Sigmoid colon (tissue), 7 donors: ENCODE measurements around the gene DCAF8L1. TPM values are rescaled to one million over a fixed set of nuclear protein-coding genes. Genes with fewer than 3 reads are reported as not detected.
"Not testable (repeated sequence)": the region's sequence is repeated elsewhere in the genome, so short reads cannot be mapped to it uniquely, and the experiment has no call there.

Experiments used
- DNase-seq: peaks from one replicate; pipeline ENCODE4 v3.0.0-alpha.2; 2019
- H3K27ac ChIP-seq, 4 donors: fragments of 200-600 bp; sonication (generic); one replicate each; pipeline ENCODE4 v1.5.1; 2016 to 2019; ENCODE audit warnings: mild to moderate bottlenecking in 1 of 4
- H3K27me3 ChIP-seq, 3 donors: fragments of 200-600 bp; sonication (generic); one replicate each; pipeline ENCODE4 v1.5.1; 2019; ENCODE audit warnings: mild to moderate bottlenecking in 1 of 3
- H3K36me3 ChIP-seq, 4 donors: fragments of 200-600 bp; sonication (generic); one replicate each; pipeline ENCODE4 v1.5.1; 2016 to 2019
- H3K4me1 ChIP-seq, 4 donors: fragments of 200-600 bp; sonication (generic); one replicate each; pipeline ENCODE4 v1.5.1; 2017 to 2019
- H3K4me3 ChIP-seq, 4 donors: fragments of 200-600 bp; sonication (generic); one replicate each; pipeline ENCODE4 v1.5.1; 2017 to 2019; ENCODE audit warnings: mild to moderate bottlenecking in 2 of 4, moderate library complexity in 1 of 4
- H3K9me3 ChIP-seq, 4 donors: fragments of 200-600 bp in 3 of 4; sonication (generic) in 3 of 4; one replicate each; pipeline versions ENCODE4 v1.5.1 to v1.6.1; 2013 to 2019
- EP300 ChIP-seq, 4 donors: sonication (generic); formaldehyde crosslinking; IDR thresholded peaks; one replicate each; pipeline ENCODE4 v1.6.1; 2017; ENCODE audit warnings: antibody characterized with exemption in 4 of 4
- POLR2A ChIP-seq, 2 donors: fragments of 450-650 bp; IDR thresholded peaks; one replicate each; pipeline ENCODE4 v1.6.1; 2016; ENCODE audit warnings: antibody characterized with exemption in 2 of 2, mild to moderate bottlenecking in 2 of 2, moderate library complexity in 2 of 2
- POLR2AphosphoS5 ChIP-seq, 4 donors: sonication (generic); formaldehyde crosslinking; IDR thresholded peaks; one replicate each; pipeline ENCODE4 v1.6.1; 2017; ENCODE audit warnings: antibody characterized with exemption in 4 of 4
- WGBS, 2 donors: extraction: QIAGEN DNeasy Blood & Tissue Kit; methylation state at CpG; one replicate each; pipeline ENCODE4 v1.1.7; 2013; 5-methylcytosine and 5-hydroxymethylcytosine counted together
- intact Hi-C: fragments of 100-400 bp; cut with DNase I; formaldehyde crosslinking; loops from one replicate; pipeline ENCODE4 v1.15.1; 2023
- polyA plus RNA-seq, 3 donors: library from polyadenylated mRNA; stranded (reverse); fragments of 200-250 nt; gene quantifications; one replicate each; pipeline ENCODE4 v1.2.3, GENCODE V29; 2013
- total RNA-seq, 4 donors: library from RNA; depleted of rRNA; stranded (reverse); fragments of >200 nt; gene quantifications; one replicate each; pipeline ENCODE4 v1.1.0, GENCODE V29; 2016
- TF ChIP-seq, protein P1 (sequence below), 4 experiments: fragments of 450-650 bp in 3 of 4; fragments of 200-600 bp in 1 of 4; IDR thresholded peaks; one replicate each; pipeline ENCODE4 v1.5.1; 2016 to 2019; ENCODE audit warnings: antibody characterized with exemption in 4 of 4, mild to moderate bottlenecking in 3 of 4, moderate library complexity in 2 of 4
- donor health status: healthy with polysubstance abuse.
- donor health status: Bipolar disorder and iron deficiency.
- donor health status: healthy.

Gene DCAF8L1
- total and polyA plus RNA-seq, 7 donors: not detected

DNA sequence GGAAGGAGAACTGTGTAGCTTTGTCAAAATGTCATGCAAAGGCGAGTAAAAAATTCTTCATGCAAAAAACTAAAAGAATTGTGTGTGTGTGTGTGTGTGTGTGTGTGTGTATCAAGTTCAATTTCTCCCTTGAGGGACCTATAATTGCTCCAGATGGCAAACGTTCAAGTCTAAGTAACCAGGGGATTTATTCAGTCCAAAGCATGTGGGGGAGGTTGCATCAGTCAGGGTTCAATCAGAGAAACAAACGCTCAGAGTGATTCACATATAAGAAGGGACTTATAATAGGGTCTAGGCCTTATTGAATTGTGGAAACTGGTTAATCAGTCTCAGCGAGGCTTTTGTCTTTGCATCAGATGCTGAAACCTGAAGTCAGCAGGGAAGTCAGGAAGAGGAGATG, 5.0 kb downstream of the DCAF8L1 start:
- Histone ChIP-seq H3K27ac (no peak overlapping the region), H3K9me3 (no peaks in the 10 kb centered on the region), H3K27me3 (no peaks in the 10 kb centered on the region), H3K4me1 (no peaks in the 10 kb centered on the region), H3K4me3 (no peak overlapping the region), H3K36me3 (no peaks in the 10 kb centered on the region)
- TF ChIP-seq POLR2AphosphoS5 (IDR thresholded peaks at IDR 0.05): no peak
- no peak for TF ChIP-seq POLR2A (IDR thresholded peaks at IDR 0.05)
- TF ChIP-seq, protein P1, sequence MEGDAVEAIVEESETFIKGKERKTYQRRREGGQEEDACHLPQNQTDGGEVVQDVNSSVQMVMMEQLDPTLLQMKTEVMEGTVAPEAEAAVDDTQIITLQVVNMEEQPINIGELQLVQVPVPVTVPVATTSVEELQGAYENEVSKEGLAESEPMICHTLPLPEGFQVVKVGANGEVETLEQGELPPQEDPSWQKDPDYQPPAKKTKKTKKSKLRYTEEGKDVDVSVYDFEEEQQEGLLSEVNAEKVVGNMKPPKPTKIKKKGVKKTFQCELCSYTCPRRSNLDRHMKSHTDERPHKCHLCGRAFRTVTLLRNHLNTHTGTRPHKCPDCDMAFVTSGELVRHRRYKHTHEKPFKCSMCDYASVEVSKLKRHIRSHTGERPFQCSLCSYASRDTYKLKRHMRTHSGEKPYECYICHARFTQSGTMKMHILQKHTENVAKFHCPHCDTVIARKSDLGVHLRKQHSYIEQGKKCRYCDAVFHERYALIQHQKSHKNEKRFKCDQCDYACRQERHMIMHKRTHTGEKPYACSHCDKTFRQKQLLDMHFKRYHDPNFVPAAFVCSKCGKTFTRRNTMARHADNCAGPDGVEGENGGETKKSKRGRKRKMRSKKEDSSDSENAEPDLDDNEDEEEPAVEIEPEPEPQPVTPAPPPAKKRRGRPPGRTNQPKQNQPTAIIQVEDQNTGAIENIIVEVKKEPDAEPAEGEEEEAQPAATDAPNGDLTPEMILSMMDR (IDR thresholded peaks at IDR 0.05): no peak
- TF ChIP-seq EP300 (IDR thresholded peaks at IDR 0.05): no peak
- intact Hi-C loops: no loop called here
- 68 to 70% methylated on average over 4 of the region's 4 CpGs for WGBS, 2 donors
- no peak for DNase-seq

GRCh38 chrX:27968878-27969277, 12.4 kb downstream of the DCAF8L1 start:
- no peaks in the 10 kb centered on the region for H3K36me3 ChIP-seq
- H3K4me1 ChIP-seq: no peaks in the 10 kb centered on the region
- TF ChIP-seq POLR2A (IDR thresholded peaks at IDR 0.05): no peak
- TF ChIP-seq, protein P1 (IDR thresholded peaks at IDR 0.05): no peak
- no peak for TF ChIP-seq POLR2AphosphoS5 (IDR thresholded peaks at IDR 0.05)
- intact Hi-C loops: no loop called here
- no peak overlapping the region for H3K27ac ChIP-seq
- WGBS, 2 donors: 23 to 61% methylated on average over 2 of the region's 2 CpGs
- no peaks in the 10 kb centered on the region for H3K9me3 ChIP-seq
- no peaks in the 10 kb centered on the region for H3K27me3 ChIP-seq
- no peak for DNase-seq
- no peak overlapping the region for H3K4me3 ChIP-seq

DNA sequence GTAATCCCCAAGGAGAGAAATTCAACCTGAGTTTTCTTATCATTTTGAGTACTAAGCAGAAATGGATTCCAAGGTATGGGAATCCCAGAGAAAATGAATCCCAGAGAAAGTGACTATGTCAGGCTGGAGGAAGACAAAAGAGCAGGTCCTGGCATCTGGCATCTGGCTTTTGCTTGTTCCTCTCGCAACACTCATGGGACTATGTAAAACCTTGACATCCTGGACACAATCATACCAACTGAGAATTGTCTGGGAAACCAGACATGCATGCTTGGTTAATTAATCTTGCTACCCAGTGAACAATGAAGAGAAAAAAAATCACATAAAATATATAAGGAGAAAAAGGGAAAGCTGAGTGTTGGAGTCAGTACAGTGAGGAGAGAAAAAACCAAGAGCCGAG, 12.9 kb downstream of the DCAF8L1 start:
- WGBS, 2 donors: 88 to 95% methylated on average over 2 of the region's 2 CpGs
- Histone ChIP-seq H3K27ac (no peak overlapping the region), H3K9me3 (no peaks in the 10 kb centered on the region), H3K4me1 (no peaks in the 10 kb centered on the region), H3K27me3 (no peaks in the 10 kb centered on the region), H3K36me3 (no peaks in the 10 kb centered on the region), H3K4me3 (no peak overlapping the region)
- intact Hi-C loops: no loop called here
- no peak for TF ChIP-seq EP300 (IDR thresholded peaks at IDR 0.05)
- TF ChIP-seq, protein P1 (IDR thresholded peaks at IDR 0.05): no peak
- TF ChIP-seq POLR2AphosphoS5 (IDR thresholded peaks at IDR 0.05): no peak
- TF ChIP-seq POLR2A (IDR thresholded peaks at IDR 0.05): no peak
- DNase-seq: no peak

GRCh38 chrX:27966955-27967354, 14.3 kb downstream of the DCAF8L1 start:
- H3K27me3 ChIP-seq: no peaks in the 10 kb centered on the region
- intact Hi-C loops: no loop called here
- H3K4me3 ChIP-seq: no peak overlapping the region
- TF ChIP-seq, protein P1 (IDR thresholded peaks at IDR 0.05): no peak
- TF ChIP-seq EP300 (IDR thresholded peaks at IDR 0.05) (no peak), POLR2A (IDR thresholded peaks at IDR 0.05) (no peak), POLR2AphosphoS5 (IDR thresholded peaks at IDR 0.05) (no peak)
- H3K36me3 ChIP-seq: no peaks in the 10 kb centered on the region
- DNase-seq: no peak
- H3K4me1 ChIP-seq: no peaks in the 10 kb centered on the region
- H3K9me3 ChIP-seq: no peaks in the 10 kb centered on the region
- no peak overlapping the region for H3K27ac ChIP-seq
- WGBS, 2 donors: 4 to 45% methylated on average over 1 of the region's 1 CpG

DNA sequence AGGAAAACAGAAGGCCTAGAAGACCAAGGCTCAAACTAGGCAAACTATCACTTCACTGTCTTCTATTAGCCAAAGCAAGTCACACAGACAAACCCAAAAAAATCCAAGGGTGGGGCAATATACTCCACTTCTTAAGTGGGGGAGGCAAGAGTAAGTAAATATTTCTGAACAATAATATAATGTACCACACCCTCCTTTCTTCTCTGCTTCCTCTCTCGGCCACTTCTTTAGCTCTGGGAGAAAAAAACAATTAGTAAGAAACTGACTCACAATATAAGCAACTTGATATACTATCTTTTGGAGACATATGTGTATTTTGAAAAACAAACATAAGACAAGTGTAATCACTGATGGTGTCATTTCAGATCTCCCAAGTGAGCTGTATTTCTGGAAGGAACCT, 14.8 kb downstream of the DCAF8L1 start:
- whole genome bisulfite sequencing, 2 donors: 4 to 50% methylated on average over 1 of the region's 1 CpG
- Histone ChIP-seq H3K9me3 (no peaks in the 10 kb centered on the region), H3K36me3 (no peaks in the 10 kb centered on the region), H3K4me3 (no peak overlapping the region), H3K4me1 (no peaks in the 10 kb centered on the region), H3K27me3 (no peaks in the 10 kb centered on the region), H3K27ac (no peak overlapping the region)
- intact Hi-C loops: no loop called here
- DNase-seq: no peak
- TF ChIP-seq POLR2A (IDR thresholded peaks at IDR 0.05) (no peak), POLR2AphosphoS5 (IDR thresholded peaks at IDR 0.05) (no peak), EP300 (IDR thresholded peaks at IDR 0.05) (no peak)
- TF ChIP-seq, protein P1 (IDR thresholded peaks at IDR 0.05): no peak

DNA sequence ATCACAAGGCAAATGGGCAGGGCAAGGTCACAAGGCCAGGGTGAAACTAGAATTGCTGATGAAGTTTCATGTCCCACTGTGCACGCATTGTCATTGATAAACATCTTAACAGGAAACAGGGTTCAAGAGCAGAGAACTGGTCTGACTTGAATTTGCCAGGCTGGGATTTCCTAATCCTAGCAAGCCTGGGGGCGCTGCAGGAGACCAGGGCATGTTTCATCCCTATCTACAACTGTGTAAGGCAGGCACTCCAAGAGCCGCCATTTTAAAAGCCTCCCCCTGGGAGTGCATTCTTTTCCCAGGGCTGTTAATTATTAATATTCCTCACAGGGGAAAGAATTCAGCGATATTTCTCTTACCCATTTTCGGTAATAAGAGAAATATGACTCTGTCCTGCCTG, 15.9 kb downstream of the DCAF8L1 start:
- 72 to 87% methylated on average over 5 of the region's 5 CpGs for WGBS, 2 donors
- DNase-seq, H3K27me3 ChIP-seq, H3K36me3 ChIP-seq, H3K9me3 ChIP-seq, H3K27ac ChIP-seq, intact Hi-C loops, H3K4me1 ChIP-seq, H3K4me3 ChIP-seq: not testable (repeated sequence)
